GM19438 (cell line): ENCODE measurements around the gene SLC30A2.
"Not testable (repeated sequence)": the region's sequence is repeated elsewhere in the genome, so short reads cannot be mapped to it uniquely, and the experiment has no call there.

Experiments used
- ATAC-seq: cut with Tn5 transposase; IDR thresholded peaks from one replicate; pipeline ENCODE4 v1.9.1; 2021; ENCODE audit warnings: low read depth; ENCODE audit not compliant: unreplicated experiment

SLC30A2 gene, protein sequence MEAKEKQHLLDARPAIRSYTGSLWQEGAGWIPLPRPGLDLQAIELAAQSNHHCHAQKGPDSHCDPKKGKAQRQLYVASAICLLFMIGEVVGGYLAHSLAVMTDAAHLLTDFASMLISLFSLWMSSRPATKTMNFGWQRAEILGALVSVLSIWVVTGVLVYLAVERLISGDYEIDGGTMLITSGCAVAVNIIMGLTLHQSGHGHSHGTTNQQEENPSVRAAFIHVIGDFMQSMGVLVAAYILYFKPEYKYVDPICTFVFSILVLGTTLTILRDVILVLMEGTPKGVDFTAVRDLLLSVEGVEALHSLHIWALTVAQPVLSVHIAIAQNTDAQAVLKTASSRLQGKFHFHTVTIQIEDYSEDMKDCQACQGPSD

DNA sequence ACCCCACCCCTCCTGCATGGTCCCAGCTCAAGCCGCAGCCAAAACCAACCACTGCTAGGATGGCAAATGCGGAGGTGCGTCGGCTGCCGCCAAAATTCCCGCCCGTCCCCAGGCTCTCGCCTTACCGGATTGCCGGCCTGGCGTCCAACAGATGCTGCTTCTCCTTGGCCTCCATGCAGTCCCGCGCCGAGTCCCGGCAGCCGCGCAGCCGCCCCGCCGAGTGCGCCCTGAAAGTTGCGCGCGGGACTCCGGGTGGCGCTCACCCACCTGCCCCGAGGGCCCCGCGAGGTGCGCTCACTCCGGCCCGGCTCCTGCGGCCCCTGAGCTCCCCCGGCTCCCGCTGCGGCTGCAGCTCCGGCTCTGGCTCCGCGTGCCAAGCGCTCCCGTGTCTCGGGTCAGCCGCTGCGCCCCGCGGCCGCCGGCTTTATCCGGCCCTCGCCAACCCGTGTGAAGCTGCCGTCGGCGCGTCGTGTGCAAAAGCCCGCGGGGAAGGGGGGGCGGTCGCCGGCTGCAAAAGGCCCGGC, at the start of gene SLC30A2:
Gene SLC30A2 (minus strand): TSS at position 397 of the 524 bp plus-strand sequence. CDS start 222 bp downstream, at position 175.
- ATAC-seq = no peak

DNA sequence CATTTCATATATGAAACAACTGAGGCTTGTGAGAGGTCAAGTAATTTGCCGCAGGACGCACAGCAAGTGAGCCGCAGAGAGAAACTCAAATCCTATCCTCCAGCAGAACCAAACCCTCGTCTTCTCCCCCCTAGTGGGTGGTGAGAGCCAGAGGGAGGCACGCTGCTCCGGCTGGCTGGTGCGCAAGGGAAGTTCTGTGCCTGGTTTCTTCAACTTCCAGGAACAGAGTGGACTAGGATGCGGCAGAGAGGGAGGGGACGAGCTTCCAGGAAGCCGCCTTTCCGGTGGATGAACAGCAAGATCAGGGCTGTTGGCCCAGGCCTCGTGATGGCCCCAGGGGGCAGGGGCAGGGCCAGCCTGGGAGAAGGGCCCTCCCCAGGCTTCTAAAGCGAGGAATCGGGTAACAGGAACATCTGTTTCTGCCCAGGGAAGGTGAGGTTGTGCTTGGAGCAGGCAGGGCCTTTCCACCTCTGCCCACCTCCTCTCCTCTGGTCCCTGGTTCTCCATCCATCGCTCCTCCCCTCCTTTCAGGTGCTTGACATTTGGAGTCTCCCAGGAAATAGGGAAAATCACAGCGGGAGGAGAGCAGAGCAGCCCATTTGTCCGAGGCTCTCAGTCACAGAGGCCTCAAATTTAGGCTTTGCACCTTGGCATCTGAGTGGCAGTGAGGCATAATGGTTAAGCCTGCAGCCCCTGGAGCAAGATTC, 48.9 kb upstream of the SLC30A2 start:
- no peak for ATAC-seq

DNA sequence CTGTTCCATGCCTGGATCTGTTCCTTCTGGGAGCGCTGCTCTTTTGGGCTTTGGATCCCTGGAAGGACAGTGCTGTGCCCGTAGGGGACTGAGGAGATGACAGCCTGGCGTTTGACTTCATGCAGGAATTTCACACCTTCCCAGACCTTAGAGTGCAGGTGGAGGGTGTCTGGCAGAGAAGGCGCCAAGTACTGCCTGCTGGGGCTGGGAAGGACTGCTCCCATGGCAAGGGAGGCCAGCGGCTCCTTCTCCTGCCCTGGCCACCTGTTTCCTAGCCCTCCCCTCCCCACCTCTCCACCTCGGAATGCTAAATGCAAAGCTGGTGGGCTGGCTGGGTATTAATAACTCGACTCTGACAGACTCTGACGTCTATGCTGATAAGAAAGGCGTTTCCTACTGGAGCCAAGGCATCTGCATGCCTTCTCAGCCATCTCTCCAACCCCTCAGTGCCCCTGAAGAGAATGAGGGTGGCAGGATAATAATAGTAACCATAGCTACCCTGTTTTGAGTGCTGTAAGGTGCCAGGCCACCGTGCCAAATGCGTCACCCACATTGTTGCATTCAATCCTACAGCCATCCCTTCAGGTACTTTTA, 48.3 kb upstream of the SLC30A2 start:
- ATAC-seq = no peak

DNA sequence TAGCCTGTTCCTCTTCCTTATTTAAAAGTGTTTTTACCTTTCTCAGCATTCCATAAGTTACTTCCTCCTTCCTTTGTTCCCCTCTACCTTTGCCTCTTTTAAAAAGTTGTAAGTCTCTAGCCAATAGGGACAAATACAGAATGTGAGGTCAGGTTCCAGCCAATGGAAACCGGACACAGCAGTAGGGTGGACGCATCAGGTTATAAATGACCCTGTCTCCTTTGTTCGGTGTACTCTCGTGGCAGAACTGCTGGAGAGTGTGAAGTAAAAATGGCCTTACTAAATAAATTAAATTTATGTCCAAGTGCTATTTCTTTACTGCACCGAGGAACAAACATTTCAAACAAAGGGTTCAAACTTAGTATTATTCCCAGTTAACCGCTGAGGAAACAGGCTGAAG, 47.7 kb upstream of the SLC30A2 start:
- not testable (repeated sequence) for ATAC-seq

- no peak for ATAC-seq
These were observed 46.5 kb upstream of the SLC30A2 start for GRCh38 chr1:26092422-26092821.

DNA sequence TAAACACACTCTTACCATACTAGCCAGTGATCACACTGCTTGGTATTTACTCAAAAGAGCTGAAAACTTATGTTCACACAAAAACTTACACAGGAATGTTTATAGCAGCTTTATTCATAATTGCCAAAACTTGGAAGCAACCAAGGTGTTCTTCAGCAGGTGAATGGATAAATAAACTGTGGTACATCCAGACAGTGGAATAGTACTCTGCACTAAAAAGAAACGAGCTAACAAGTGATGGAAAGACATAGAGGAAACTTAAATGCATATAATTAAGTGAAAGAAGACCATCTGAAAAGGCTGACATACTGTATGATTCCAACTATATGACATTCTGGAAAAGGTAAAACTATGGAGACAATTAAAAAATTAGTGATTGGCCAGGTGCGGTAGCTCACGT, 45.0 kb upstream of the SLC30A2 start:
- ATAC-seq = no peak

- no peak for ATAC-seq
These were observed 43.2 kb upstream of the SLC30A2 start for GRCh38 chr1:26089125-26089524.

DNA sequence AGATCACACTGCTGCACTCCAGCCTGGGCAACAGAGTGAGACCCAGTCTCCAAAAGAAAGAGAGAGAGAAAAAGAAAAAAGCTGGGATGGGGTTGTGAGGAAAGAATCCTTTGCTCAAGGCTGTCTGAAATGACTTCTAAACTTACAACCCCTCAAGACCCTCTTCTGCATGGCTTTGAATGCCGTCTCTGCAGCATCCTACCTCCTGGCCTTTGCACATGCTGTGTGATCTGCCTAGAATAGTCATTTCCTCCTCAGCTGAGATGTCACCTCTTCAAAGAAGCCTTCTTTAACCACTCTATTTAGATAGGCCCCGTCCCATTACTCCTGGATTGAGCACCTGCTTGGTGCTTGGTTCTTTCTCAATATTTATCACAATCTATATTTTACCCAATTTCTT, 38.9 kb upstream of the SLC30A2 start:
- no peak for ATAC-seq

DNA sequence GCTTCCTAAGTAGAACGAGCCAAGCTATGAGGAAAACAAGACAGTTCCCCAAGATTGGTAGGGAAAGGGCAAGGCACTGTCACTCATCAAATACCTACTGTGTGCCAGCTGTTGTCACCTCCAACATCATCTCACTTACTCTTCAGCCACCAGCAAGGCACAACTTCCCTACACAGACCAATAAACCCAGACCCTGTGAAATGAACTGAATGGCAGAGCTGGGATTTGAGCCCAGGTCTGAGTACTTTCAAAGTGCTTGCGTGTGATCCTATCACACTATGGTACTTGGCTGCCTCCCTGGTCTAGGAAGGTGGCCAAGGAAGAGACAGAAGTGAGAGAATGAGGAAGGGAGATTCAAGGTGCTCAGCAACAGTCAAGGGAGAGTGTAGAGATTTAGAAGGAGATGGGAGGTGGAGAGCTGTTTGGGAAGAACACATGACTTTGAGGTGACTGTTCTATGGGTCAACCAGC, 38.2 kb upstream of the SLC30A2 start:
- no peak for ATAC-seq

DNA sequence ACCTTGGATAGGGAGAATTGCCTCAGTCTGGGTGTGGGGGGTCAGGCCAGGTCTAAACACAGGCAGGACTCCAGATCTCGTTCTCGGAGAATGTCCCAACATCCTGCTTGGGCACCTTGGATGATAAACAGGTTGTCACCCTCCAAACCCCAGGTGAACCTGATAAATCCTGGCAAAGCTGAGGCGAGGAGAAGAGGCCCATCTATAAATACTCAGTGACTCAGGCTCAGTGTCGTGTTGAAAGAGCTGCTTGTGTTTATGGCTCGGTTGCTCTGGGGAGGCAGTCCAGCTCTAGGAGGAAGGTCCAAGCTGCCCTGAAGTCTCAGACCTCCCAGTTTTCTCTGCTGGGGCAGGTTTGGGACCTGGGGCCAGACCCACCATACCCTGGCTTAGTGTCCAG, 37.3 kb upstream of the SLC30A2 start:
- ATAC-seq = no peak

DNA sequence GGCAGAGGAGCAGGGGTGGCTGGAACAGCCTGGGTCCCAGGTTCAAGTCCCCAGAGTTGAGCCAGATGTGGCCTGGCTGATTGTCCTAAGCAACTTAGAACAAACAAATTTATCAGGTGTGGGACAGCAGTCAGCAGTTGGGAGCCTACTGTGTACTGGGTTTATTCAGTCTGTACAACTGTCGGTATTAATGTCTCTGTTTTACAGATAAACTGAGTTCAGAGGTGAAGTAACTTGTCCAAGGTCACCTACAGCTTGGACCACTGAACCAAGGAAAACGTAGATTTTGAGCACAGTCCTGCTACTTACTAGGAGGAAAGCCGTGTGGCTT, 36.1 kb upstream of the SLC30A2 start:
- ATAC-seq = no peak

DNA sequence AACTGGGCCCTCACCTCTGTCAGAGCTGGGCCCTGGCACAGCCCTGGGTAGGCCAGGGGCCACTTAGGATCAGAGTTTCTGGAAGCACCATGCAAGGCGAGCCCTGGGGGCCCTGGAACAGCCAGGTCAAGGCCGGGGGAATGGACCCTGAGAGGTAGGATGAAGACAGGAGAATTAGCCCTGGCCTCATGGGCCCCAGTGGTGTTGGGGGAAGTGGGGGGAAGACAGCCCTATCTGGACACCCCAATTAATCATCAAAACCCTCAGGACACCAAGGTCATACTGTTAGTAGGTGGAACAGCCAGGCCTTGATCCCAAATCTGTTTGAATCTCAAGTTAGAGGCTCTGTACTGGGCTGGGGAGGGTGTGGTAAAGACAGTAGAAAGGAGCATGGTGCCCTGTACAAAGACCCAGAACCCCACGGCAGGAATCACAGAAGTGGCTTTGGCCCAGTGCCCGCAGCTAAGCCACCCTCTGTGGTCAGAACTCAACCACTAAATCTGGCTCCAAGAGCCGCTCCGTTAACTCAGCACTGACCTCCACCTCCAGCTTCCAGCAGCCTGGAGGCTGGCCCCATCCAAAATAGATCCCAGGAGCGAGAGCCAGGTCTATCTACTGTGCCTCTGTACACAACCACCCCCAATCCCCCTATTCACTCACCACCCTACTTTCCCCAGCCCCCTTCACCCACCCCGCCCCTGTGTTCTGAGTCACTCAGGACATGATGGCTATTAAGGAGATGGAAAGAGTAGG, 35.5 kb upstream of the SLC30A2 start:
- no peak for ATAC-seq

DNA sequence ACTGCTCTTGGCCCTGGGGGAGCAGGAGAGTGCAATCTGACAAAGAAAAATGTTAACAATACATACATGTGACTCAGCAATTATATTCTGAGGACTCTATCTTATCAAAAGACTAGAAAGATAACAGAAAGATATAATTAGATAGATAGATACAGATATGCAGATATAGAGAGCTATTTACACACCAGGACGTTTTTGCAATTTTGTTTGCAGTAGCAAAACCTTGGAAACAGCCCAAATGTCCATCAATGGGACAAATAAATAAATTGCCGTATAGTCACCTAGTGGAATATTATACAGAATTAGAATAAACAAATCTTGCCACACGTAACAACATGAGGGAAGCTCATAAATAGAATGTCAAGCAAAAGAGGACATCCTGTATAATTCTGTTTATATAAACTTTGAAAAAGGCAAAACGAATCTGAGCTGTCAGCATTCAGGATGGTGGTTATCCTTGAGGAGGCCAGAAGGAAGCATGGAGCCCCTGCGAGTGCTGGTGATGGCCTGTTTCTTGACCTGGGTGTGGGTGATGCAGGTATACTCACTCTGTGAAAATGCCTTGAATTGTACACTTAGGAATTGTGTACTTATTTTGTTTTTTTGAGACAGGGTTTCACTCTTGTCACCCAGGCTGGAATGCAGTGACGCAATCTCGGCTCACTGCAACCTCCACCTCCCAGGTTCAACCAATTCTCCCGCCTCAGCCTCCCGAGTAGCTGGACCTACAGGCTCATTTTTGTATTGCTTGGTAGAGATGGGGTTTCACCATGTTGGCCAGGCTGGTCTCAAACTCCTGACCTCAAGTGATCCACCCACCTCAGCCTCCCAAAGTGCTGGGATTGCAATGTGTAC, 34.3 kb upstream of the SLC30A2 start:
- ATAC-seq = no peak

GRCh38 chr1:26079178-26079563, 33.3 kb upstream of the SLC30A2 start:
- ATAC-seq = no peak

DNA sequence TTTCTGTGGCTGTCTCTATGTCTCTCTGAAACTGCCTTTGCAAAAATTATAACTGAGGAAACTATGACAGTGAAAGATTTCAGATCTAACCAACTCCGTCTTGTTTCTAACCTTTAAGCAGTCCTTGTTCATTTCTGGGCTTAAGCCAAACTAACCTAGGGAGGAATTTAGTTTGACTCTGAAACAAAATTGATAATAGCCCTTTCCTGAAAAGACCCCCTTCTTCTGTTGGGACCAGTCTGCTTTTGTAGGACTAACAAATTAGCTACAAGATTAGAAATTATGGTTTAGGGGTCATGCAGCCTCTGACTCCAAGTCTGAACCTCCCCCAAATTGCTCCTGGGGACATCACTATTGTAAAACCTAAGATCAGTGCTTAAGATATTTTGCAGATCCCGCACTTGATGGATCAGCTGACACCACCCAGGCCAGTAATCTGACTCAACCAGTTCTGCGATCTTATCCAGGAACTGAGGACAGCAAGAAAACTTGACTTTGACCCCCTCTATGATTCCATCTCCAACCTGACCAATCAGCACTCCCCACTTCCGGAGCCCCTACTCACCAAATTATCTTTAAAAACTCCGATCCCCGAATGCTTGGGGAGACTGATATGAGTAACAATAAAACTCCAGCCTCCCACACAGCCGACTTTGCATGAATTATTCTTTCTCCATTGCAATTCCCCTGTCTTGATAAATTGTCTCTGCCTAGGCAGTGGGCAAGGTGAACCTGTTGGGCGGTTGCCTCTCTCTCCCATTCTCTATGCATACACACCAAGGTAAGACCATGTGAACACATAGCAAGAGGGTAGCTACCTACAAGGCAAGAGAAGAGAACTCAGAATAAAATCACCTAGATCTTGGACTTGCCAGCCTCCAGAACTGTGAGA, 32.6 kb upstream of the SLC30A2 start:
- ATAC-seq = no peak

GRCh38 chr1:26077524-26077923, 31.6 kb upstream of the SLC30A2 start:
- ATAC-seq = no peak

GRCh38 chr1:26075421-26076144, 29.7 kb upstream of the SLC30A2 start:
- no peak for ATAC-seq

DNA sequence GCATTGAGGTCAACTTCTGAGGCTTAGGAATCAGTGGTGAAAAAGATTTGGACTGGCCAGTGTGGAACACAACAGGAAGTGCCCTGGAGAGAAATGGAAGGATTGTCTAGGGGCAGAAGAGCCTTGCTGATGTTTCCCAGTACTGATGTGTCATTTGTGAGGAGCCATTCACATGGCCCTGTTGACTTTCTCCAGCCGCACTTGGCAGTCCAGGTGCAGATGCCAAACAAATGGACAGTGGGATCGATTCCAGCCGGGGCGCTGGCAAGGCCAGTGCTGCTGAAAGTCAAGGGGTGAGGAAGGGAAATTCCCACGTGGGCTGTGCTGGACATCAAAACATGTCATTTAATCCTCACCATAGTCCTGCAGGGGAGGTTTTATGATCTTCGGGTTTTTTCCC, 26.4 kb upstream of the SLC30A2 start:
- no peak for ATAC-seq
